Type B pancreatic cell (in vitro differentiated cells): ENCODE data around the gene SUPT4H1. TPM values are rescaled to one million over a fixed set of nuclear protein-coding genes. Genes with fewer than 3 reads are reported as not detected.
"Not testable (repeated sequence)": the region's sequence is repeated elsewhere in the genome, so short reads cannot be mapped to it uniquely, and the experiment has no call there.

Source experiments
- DNase-seq: peaks from one replicate; pipeline ENCODE4 v3.0.0; 2021; ENCODE audit warnings: mixed read lengths; ENCODE audit not compliant: unreplicated experiment; ENCODE audit errors: extremely low spot score
- H3K27ac Mint-ChIP-seq: 2 replicates; pipeline ENCODE4 v1.8.0; 2021; ENCODE audit warnings: mild to moderate bottlenecking, mixed read lengths
- H3K27me3 Mint-ChIP-seq: 2 replicates; pipeline ENCODE4 v1.8.0; 2021; ENCODE audit warnings: mixed read lengths
- H3K36me3 Mint-ChIP-seq: 2 replicates; pipeline ENCODE4 v1.8.0; 2021; ENCODE audit warnings: mixed read lengths
- H3K4me1 Mint-ChIP-seq: one replicate; pipeline ENCODE4 v1.8.0; 2021; ENCODE audit warnings: mixed read lengths; ENCODE audit not compliant: unreplicated experiment
- H3K4me3 Mint-ChIP-seq: 2 replicates; pipeline ENCODE4 v1.8.0; 2021; ENCODE audit warnings: mild to moderate bottlenecking, mixed read lengths
- H3K9me3 Mint-ChIP-seq: 2 replicates; pipeline ENCODE4 v1.8.0; 2021; ENCODE audit warnings: mixed read lengths
- total RNA-seq: library from RNA; stranded (reverse); gene quantifications from 2 replicates; pipeline ENCODE4 v1.2.1, GENCODE V29; 2021; ENCODE audit warnings: low replicate concordance
- TF ChIP-seq, protein P1 (sequence below): fragments of 200-600 bp; sonication (generic); conservative IDR thresholded peaks from 2 replicates; pipeline ENCODE4 v1.5.0; 2021; ENCODE audit warnings: antibody characterized with exemption, mild to moderate bottlenecking

SUPT4H1 gene
- total RNA-seq, 1 donor from 2014 or later, result 82.9 TPM

DNA sequence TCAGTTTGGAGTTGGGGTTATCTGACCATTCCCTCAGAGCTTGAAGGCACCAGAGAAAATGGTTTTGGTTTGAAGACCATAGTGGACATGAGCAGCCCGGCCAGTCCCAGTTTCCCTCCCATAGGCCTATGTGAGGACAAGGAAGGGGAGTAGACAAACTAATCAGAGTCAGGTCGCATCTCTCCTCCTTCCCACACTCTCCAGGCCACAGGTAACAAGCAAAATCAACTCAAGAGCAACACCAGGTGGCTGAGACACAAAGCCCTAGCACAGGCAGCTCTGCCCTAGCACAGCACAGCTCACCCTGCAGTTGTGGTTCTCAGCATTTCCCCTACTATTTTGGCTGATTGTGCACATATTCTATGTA is 7.2 kb downstream of the SUPT4H1 start:
- Mint-ChIP-seq H3K27me3 (no peaks in the 10 kb centered on the region), H3K9me3 (no peaks in the 10 kb centered on the region), H3K27ac (no peak overlapping the region), H3K4me1 (peaks cover 3% of the 10 kb centered on the region), H3K4me3 (no peak overlapping the region), H3K36me3 (peaks cover 29% of the 10 kb centered on the region)
- TF ChIP-seq, protein P1, sequence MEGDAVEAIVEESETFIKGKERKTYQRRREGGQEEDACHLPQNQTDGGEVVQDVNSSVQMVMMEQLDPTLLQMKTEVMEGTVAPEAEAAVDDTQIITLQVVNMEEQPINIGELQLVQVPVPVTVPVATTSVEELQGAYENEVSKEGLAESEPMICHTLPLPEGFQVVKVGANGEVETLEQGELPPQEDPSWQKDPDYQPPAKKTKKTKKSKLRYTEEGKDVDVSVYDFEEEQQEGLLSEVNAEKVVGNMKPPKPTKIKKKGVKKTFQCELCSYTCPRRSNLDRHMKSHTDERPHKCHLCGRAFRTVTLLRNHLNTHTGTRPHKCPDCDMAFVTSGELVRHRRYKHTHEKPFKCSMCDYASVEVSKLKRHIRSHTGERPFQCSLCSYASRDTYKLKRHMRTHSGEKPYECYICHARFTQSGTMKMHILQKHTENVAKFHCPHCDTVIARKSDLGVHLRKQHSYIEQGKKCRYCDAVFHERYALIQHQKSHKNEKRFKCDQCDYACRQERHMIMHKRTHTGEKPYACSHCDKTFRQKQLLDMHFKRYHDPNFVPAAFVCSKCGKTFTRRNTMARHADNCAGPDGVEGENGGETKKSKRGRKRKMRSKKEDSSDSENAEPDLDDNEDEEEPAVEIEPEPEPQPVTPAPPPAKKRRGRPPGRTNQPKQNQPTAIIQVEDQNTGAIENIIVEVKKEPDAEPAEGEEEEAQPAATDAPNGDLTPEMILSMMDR, result no peak
- DNase-seq, result no peak

DNA sequence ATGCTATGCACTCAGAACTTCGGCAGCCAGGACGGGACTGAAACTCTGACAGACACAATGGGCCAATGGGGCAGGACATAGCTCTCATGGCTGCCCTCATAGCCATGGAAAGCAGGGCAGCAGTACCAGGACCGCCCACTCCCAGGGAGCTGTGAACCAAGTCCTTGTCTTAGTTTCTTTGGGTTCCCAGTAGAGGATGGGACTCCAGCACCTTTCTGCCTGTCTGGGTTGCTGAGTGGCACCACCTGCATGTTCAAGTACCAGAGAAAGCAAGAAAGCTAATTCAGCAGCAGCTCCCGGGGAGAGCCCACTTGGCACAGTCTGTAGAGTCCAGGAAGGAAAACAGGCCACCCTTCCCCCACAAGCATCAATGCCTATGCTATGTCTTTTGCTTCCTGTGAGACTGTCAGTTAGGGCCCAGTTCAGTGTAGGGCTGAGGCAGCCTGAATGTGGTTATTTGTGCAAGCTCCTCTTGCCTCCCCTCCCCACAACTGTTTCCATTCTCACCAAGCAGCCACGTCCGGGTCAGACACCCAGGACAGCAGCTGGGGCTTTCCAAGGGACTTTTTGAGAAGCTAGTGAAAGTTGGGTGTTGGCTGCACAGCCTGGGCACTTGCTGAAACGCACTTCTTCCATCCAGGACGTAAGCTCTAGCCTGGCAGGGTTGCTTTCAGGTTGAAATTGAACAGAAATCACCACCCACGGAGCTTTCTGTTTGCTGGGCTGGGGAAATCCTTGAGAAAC is 7.8 kb downstream of the SUPT4H1 start:
- no peak overlapping the region for H3K4me3 Mint-ChIP-seq
- H3K4me1 Mint-ChIP-seq, result no peaks in the 10 kb centered on the region
- TF ChIP-seq, protein P1, result no peak
- no peaks in the 10 kb centered on the region for H3K27me3 Mint-ChIP-seq
- no peak for DNase-seq
- H3K36me3 Mint-ChIP-seq, result peaks cover 24% of the 10 kb centered on the region
- H3K27ac Mint-ChIP-seq, result no peak overlapping the region
- no peaks in the 10 kb centered on the region for H3K9me3 Mint-ChIP-seq

DNA sequence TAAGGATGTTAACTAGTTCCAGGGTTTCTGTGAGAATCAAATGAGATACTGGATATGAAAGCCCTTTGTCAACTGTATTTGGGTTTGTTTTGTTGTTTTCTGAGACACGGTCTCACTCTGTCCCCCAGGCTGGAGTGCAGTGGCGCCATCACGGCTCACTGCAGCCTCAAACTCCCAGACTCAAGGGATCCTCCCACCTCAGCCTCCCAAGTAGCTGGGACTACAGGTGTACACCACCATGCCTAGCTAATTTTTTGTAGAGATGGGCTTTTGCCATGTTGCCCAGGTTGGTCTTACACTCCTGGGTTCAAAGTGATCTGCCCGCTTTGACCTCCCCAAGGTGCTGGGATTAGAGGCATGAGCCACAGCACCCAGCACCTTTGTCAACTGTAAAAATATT is 8.9 kb downstream of the SUPT4H1 start:
- H3K36me3 Mint-ChIP-seq, result peaks cover 22% of the 10 kb centered on the region
- H3K4me1 Mint-ChIP-seq, result peaks cover 10% of the 10 kb centered on the region
- no peak overlapping the region for H3K27ac Mint-ChIP-seq
- no peak overlapping the region for H3K4me3 Mint-ChIP-seq
- no peak for DNase-seq
- no peaks in the 10 kb centered on the region for H3K27me3 Mint-ChIP-seq
- TF ChIP-seq, protein P1, result no peak
- H3K9me3 Mint-ChIP-seq, result no peaks in the 10 kb centered on the region

DNA sequence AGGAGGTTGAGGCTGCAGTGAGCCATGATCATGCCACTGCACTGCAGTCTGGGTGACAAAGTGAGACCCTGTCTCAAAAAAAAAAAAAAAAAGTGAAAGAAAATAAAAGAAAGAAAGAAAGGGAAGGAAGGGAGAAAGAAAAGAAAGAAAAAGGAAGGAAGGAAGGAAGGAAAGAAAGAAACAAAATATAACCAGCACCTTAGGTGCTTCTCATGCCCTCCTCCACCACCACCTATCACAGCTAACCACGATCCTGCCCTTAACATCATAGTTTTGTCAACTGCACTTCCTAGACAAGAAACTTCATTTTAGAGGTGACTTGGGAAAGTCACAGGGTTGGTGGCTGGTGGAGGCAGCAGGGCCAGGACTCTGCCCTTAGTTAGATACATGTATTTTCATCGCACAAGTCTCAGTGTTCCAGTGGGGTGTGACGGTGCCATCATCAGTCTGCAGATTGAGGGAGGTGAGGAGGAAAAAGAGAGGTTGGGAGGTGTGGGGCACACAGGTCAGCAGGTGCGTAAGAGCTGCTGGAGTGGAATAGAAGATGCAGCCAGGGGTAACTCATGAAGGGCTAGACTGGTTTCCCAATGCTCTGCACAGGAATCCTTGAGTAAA is 10.0 kb downstream of the SUPT4H1 start:
- no peak for DNase-seq
- H3K36me3 Mint-ChIP-seq, result peaks cover 13% of the 10 kb centered on the region
- no peak overlapping the region for H3K27ac Mint-ChIP-seq
- H3K27me3 Mint-ChIP-seq, result no peaks in the 10 kb centered on the region
- peaks cover 17% of the 10 kb centered on the region for H3K4me1 Mint-ChIP-seq
- no peaks in the 10 kb centered on the region for H3K9me3 Mint-ChIP-seq
- no peak overlapping the region for H3K4me3 Mint-ChIP-seq
- TF ChIP-seq, protein P1, result no peak

DNA sequence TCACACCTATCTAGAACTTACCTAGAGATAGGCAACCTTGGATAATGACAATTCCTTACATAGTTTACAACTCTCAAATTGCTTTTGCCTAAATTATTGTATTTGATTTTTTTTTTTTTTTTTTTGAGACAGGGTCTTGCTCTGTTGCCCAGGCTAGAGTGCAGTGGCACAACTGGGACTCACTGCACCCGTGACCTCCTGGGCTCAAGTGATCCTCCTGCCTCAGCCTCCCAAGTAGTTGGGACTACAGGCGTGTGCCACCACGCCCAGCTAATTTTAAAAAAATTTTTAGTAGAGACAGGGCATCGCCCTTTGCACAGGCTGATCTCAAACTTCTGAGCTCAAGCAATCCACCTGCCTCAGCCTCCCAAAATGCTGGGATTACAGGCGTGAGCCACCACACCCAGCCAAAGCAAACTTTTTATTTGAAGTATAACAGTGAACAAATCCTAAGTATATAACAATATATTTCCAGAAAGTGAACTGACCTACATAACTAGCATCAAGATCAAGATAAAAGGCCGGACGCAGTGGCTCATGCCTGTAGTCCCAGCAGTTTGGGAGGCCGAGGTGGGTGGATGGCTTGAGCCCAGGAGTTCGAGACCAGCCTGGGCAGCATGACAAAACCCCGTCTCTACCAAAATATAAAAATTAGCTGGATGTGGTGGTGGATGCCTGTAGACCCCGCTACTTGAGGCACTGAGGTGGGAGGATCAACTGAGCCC is 10.7 kb downstream of the SUPT4H1 start:
- H3K27me3 Mint-ChIP-seq, result not testable (repeated sequence)

DNA sequence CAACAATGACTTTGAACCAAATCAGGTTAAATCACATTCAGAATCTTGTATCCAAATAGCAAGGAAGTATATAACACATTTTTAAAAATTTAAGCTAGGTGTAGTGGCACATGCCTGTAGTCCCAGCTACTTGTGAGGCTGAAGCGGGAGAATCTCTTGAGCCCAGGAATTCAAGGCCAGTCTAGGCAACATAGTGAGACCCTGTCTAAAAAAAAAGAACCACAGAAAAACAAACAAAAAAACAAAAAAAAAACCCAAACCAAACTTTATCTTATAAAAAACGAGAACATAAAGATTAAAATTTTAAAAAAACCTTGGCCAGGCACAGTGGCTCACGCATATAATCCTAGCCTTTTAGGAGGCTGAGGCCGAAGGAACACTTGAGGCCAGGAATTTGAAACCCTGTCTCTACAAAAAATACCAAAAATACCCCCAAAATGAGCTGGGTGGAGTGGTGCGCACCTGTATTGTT is 11.6 kb downstream of the SUPT4H1 start:
- TF ChIP-seq, protein P1, result no peak
- H3K27me3 Mint-ChIP-seq, result no peaks in the 10 kb centered on the region

More for the DNA sequence above, 10.7 kb downstream of the SUPT4H1 start:
- not testable (repeated sequence) for H3K27ac Mint-ChIP-seq, DNase-seq, H3K4me3 Mint-ChIP-seq, H3K9me3 Mint-ChIP-seq
- peaks cover 13% of the 10 kb centered on the region for H3K36me3 Mint-ChIP-seq
- peaks cover 20% of the 10 kb centered on the region for H3K4me1 Mint-ChIP-seq

More for the DNA sequence above, 11.6 kb downstream of the SUPT4H1 start:
- Mint-ChIP-seq H3K36me3 (peaks cover 11% of the 10 kb centered on the region), H3K9me3 (no peaks in the 10 kb centered on the region), H3K27ac (no peak overlapping the region), H3K4me1 (peaks cover 21% of the 10 kb centered on the region), H3K4me3 (no peak overlapping the region)
- DNase-seq, result no peak
